Vagina (tissue), 2 donors: ENCODE data around the gene TRPM2. TPM values are rescaled to one million over a fixed set of nuclear protein-coding genes. Genes with fewer than 3 reads are reported as not detected.

Experiments
- DNase-seq, 2 donors: peaks; one replicate each; pipeline ENCODE4 v3.0.0-alpha.2; 2017; ENCODE audit errors: extremely low spot score in 2 of 2
- H3K27ac ChIP-seq: fragments of 200-600 bp; sonication (generic); one replicate; pipeline ENCODE4 v1.5.1; 2019
- H3K27me3 ChIP-seq: fragments of 200-600 bp; sonication (generic); one replicate; pipeline ENCODE4 v1.5.1; 2019
- H3K36me3 ChIP-seq, 2 donors: fragments of 200-600 bp; sonication (generic); one replicate each; pipeline ENCODE4 v1.5.1; 2017 to 2019
- H3K4me1 ChIP-seq: fragments of 200-600 bp; sonication (generic); one replicate; pipeline ENCODE4 v1.5.1; 2019
- H3K4me3 ChIP-seq, 2 donors: fragments of 200-600 bp; sonication (generic); 1 replicate in 1 of 2; 2 replicates in 1 of 2; pipeline ENCODE4 v1.5.1; 2016 to 2019
- H3K9me3 ChIP-seq: fragments of 200-600 bp; sonication (generic); one replicate; pipeline ENCODE4 v1.5.1; 2019
- POLR2A ChIP-seq, 2 donors: fragments of 450-650 bp; IDR thresholded peaks; one replicate each; pipeline ENCODE4 v1.6.1; 2017; ENCODE audit warnings: antibody characterized with exemption in 2 of 2, mild to moderate bottlenecking in 2 of 2, moderate library complexity in 2 of 2
- POLR2AphosphoS5 ChIP-seq, 2 donors: sonication (generic); formaldehyde crosslinking; IDR thresholded peaks; one replicate each; pipeline ENCODE4 v1.9.0; 2017; ENCODE audit warnings: antibody characterized with exemption in 2 of 2, mild to moderate bottlenecking in 2 of 2, low read depth in 1 of 2; ENCODE audit not compliant: insufficient read depth in 1 of 2
- intact Hi-C: fragments of 100-400 bp; cut with DNase I; formaldehyde crosslinking; loops from one replicate; pipeline ENCODE4 v1.15.1; 2023
- total RNA-seq: library from RNA; depleted of rRNA; stranded (reverse); fragments of >200 nt; gene quantifications from one replicate; pipeline ENCODE4 v1.2.3, GENCODE V29; 2016
- TF ChIP-seq, protein P1 (sequence below), 3 experiments: fragments of 450-650 bp in 2 of 3; fragments of 200-600 bp in 1 of 3; sonication (generic) in 1 of 3; IDR thresholded peaks; one replicate each; pipeline ENCODE4 v1.5.1; 2017 to 2019; ENCODE audit warnings: antibody characterized with exemption in 3 of 3, mild to moderate bottlenecking in 2 of 3, moderate library complexity in 2 of 3

TRPM2 gene
- total RNA-seq, 1 donor from 2014 or later = 2.2 TPM

DNA sequence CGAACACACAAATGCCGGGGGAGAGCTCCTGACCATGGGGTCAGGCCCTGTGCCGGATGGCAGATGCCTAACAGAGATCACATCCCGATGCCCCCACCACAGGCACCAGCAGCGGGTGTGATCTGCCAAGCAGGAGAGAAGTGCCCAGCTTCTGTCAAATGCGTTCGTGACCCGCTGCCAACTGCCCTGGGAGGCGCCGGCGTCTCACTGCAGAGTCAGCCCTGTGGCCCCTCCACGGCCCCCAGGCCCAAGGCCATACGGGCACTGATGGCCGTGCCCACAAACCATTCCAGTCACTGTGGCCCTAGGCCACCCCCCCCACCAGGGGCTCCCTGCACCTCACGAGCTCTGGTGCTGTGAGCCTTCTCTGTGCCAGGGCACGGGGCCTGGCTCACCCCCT lies 22.2 kb upstream of the TRPM2 start:
- DNase-seq = no peak
- Histone ChIP-seq H3K9me3 (no peaks in the 10 kb centered on the region), H3K27ac (no peak overlapping the region), H3K27me3 (no peaks in the 10 kb centered on the region), H3K4me1 (no peaks in the 10 kb centered on the region), H3K4me3 (no peak overlapping the region), H3K36me3 (peaks cover 0 to 9% of the 10 kb centered on the region in 2 donors)
- intact Hi-C loops = loop anchor here (10.0 kb wide), 2 partner anchors 474 to 544 kb away; partner anchors contain the start of genes PTTG1IP and UBE2G2
- TF ChIP-seq, protein P1, sequence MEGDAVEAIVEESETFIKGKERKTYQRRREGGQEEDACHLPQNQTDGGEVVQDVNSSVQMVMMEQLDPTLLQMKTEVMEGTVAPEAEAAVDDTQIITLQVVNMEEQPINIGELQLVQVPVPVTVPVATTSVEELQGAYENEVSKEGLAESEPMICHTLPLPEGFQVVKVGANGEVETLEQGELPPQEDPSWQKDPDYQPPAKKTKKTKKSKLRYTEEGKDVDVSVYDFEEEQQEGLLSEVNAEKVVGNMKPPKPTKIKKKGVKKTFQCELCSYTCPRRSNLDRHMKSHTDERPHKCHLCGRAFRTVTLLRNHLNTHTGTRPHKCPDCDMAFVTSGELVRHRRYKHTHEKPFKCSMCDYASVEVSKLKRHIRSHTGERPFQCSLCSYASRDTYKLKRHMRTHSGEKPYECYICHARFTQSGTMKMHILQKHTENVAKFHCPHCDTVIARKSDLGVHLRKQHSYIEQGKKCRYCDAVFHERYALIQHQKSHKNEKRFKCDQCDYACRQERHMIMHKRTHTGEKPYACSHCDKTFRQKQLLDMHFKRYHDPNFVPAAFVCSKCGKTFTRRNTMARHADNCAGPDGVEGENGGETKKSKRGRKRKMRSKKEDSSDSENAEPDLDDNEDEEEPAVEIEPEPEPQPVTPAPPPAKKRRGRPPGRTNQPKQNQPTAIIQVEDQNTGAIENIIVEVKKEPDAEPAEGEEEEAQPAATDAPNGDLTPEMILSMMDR (IDR thresholded peaks at IDR 0.05) = no peak
- TF ChIP-seq POLR2A (IDR thresholded peaks at IDR 0.05) (no peak), POLR2AphosphoS5 (IDR thresholded peaks at IDR 0.05; ENCODE audit: insufficient read depth in 1 of 2, low read depth in 1 of 2) (no peak)

DNA sequence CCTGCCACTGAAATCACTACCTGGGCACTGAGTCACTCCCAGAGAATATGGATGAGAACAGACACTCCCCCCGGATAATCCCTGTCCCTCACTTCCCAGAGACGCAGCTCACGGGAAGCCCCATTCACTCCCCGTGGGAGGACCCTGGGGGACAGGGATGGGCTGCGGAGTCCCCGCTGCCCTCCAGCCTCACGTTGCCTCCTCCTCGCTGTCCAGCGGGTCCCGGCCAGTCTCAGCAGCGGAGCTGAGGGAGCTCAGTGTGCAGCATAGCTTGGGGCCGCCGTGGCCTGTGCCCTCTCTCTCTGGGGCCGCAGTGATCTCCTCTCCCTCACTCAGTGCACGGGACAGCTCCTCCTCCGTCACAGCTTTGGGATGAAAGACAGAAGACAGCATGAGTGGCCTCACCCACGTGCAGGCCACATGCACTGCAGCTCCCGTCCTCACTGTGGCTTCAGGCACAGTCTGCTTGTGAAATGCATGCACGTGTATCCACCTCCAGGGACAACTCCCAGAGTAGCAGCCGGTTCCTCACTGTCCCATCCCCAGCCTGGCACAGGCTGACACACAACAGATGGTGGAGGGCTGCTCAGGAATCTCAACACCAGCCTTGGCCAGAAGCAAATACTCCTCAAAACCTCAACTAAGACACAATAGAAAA lies 21.6 kb upstream of the TRPM2 start:
- no peak overlapping the region for H3K27ac ChIP-seq
- H3K9me3 ChIP-seq = no peaks in the 10 kb centered on the region
- no peaks in the 10 kb centered on the region for H3K27me3 ChIP-seq
- TF ChIP-seq POLR2AphosphoS5 (IDR thresholded peaks at IDR 0.05; ENCODE audit: insufficient read depth in 1 of 2, low read depth in 1 of 2) (no peak), POLR2A (IDR thresholded peaks at IDR 0.05) (no peak)
- TF ChIP-seq, protein P1 (IDR thresholded peaks at IDR 0.05) = no peak
- intact Hi-C loops = loop anchor here (10.0 kb wide), 2 partner anchors 473 to 543 kb away; partner anchors contain the start of genes PTTG1IP and UBE2G2
- no peak for DNase-seq
- H3K36me3 ChIP-seq = peaks cover 0 to 9% of the 10 kb centered on the region in 2 donors
- H3K4me1 ChIP-seq = peaks cover 2% of the 10 kb centered on the region
- H3K4me3 ChIP-seq = no peak overlapping the region

DNA sequence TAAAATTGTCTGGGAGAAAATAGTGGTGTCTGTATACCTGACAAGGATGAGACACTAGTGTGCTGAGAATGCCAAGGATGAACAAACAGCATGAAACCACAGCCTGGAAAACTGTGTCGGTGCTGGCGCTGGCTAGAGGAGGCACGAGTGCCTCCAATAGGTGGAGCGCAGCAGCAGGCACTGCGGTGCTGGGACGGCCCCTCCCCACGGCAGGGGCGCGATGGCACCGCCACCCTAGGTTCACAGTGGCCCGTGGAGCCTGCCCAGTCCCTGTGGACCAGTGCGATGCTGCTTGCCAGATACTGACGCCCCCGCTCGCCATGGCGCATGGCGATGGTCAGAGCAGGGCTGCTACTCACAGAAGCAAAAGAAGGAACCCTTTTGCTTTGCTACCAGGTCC lies 21.0 kb upstream of the TRPM2 start:
- Histone ChIP-seq H3K36me3 (peaks cover 0 to 9% of the 10 kb centered on the region in 2 donors), H3K9me3 (no peaks in the 10 kb centered on the region)
- intact Hi-C loops = loop anchor here (10.0 kb wide), 2 partner anchors 472 to 542 kb away; partner anchors contain the start of genes PTTG1IP and UBE2G2

DNA sequence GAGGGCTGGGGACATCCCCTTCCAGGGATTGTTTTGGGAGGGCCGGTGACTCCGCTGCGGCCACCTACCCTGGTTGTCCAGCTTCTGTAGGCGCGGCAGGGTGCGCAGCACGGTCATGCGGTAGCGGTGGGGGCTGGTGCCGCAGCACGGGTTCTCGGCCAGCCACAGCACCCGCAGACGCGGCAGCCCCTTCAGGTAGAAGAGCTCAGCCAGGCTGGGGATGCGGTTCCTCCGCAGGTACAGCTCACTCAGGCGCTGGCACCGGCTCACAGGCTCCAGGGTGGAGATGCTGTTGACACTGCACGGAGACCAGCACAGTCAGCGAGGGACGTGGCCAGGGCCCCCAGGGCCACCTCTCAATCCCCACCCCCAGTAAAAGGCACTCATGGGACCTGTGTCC lies 20.5 kb upstream of the TRPM2 start:
- H3K36me3 ChIP-seq = peaks cover 0 to 9% of the 10 kb centered on the region in 2 donors
- no peaks in the 10 kb centered on the region for H3K9me3 ChIP-seq
- H3K4me1 ChIP-seq = peaks cover 13% of the 10 kb centered on the region
- TF ChIP-seq POLR2A (IDR thresholded peaks at IDR 0.05) (no peak), POLR2AphosphoS5 (IDR thresholded peaks at IDR 0.05; ENCODE audit: insufficient read depth in 1 of 2, low read depth in 1 of 2) (no peak)
- TF ChIP-seq, protein P1 (IDR thresholded peaks at IDR 0.05) = no peak
- H3K27ac ChIP-seq = no peak overlapping the region
- H3K4me3 ChIP-seq = no peak overlapping the region
- intact Hi-C loops = loop anchor here (10.0 kb wide), 2 partner anchors 472 to 542 kb away; partner anchors contain the start of genes PTTG1IP and UBE2G2
- DNase-seq = no peak
- no peaks in the 10 kb centered on the region for H3K27me3 ChIP-seq

More for the DNA sequence above, 21.0 kb upstream of the TRPM2 start:
- Histone ChIP-seq H3K4me1 (peaks cover 8% of the 10 kb centered on the region), H3K27ac (no peak overlapping the region), H3K4me3 (no peak overlapping the region), H3K27me3 (no peaks in the 10 kb centered on the region)
- DNase-seq = no peak
- TF ChIP-seq, protein P1 (IDR thresholded peaks at IDR 0.05) = no peak
- TF ChIP-seq POLR2A (IDR thresholded peaks at IDR 0.05) = no peak
- no peak for TF ChIP-seq POLR2AphosphoS5 (IDR thresholded peaks at IDR 0.05; ENCODE audit: insufficient read depth in 1 of 2, low read depth in 1 of 2)
